IPS-NIHi11 (cell line): ENCODE measurements around the gene TRANK1.

Experiments used
- DNase-seq: peaks from one replicate; pipeline ENCODE4 v3.0.0; 2012; ENCODE audit warnings: mixed read lengths, low spot score

The TRANK1 gene

GRCh38 chr3:36843065-36844051, 101.5 kb downstream of the TRANK1 start:
- DNase-seq: peak; percentile 70

DNA sequence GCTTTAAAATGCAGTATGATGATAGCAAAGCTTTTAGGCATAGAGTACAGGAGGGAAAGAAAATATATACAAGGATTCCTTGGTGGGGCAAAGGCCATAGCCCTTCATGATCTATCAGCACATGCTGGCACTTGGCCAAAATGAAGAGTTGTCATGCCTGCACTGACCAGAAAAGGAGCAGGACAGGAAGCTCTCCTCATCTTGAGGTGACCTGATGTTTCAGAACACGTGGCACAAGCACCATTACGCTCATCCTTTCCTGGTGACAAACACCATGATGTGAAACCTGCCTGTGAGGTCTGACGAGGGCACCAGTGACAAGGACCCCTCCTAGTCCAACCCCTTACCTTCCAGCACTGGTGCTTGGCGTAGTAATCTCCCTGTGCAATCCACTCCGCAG, 102.6 kb downstream of the TRANK1 start:
- no peak for DNase-seq

- DNase-seq: no peak
These were observed 104.4 kb downstream of the TRANK1 start for GRCh38 chr3:36840453-36840921.

DNA sequence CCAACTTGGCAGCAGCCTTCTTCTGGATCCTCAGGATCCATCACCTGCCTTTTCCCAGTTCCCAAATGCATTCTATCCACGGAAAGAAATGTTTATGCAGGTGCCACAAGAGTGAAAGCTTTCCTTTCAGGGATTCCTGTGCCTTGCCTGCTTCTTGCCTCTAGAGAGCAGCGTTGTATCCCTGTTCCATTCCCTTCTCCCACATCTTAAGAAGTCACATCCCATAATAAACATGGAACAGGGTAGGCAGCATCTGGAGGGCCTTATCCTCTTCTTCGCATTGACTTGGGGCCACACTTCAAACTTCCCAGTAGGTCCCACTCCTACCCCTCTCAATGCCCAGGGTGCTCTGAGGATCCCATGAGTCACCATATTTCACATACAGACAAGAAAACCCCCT, 107.8 kb downstream of the TRANK1 start:
- DNase-seq: peak; percentile 53

DNA sequence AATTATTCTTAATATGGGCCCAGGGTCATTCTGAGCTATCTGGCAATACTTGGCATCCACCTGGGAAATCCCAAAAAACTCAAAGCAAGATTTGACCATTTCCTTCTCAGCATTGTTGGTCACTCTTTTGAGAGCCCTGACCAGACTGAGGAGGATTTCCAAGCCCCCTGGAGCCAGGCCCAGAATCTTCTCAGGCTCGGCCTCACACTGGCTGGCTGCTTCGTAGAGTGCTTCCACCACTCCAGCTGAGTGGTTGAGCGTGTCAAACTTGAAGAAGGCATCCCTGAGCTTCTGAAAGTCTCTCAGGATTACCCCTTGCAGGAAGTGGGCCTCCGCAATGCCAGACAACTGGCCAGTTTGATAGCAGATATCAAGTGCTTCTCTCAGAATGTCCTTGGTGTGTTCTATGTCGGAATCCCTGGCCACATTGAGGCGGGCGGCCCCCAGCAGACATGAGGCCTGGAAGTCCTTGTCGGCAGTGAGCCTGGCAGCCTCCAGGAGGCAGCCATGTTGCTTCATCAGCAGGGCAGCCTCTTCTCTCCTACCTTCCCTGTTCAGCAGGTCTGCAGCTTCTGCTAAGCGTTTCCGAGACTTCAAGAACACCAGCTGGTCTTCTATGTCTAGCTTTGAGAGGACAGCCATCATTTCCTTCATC, 111.6 kb downstream of the TRANK1 start:
- no peak for DNase-seq

GRCh38 chr3:36832406-36832805, 112.4 kb downstream of the TRANK1 start:
- no peak for DNase-seq

DNA sequence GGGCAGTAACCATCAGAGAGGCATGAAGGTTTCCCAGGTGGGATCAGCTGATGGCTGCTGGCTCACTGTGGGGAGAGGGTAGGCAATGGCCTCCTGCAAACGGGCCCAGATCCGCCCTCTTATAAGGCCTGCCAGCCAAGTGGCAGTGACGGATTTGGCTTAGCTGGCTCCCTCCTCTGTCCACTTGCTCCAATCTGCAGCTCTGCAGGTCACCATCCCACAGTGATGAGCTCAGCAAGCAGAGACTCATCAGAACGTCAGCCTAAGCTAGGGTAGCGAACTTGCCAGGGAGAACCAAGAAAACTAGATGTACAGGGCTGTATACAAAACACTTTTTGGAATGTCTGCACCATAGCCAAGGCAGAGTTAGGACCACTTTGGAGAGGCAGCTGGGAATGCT, 117.7 kb downstream of the TRANK1 start:
- DNase-seq: no peak

DNA sequence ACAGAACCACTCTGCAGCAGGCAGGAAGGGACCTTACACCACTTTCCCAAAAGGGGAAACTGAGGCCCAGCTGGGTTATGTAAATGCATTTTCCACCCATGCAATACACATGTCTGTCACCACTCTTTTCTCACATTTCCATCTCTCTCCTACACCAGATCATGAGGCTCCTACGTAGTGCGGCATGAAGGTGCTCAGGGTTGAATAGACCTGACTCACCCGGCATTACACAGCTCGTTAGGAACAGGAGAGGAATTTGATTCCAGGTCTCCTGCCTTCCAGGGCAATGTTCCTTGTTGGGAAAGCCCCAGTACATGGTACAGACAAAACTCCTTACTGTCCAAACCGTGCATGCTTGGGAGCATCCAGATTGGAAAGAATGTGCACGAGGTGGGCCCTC, 118.6 kb downstream of the TRANK1 start:
- no peak for DNase-seq

DNA sequence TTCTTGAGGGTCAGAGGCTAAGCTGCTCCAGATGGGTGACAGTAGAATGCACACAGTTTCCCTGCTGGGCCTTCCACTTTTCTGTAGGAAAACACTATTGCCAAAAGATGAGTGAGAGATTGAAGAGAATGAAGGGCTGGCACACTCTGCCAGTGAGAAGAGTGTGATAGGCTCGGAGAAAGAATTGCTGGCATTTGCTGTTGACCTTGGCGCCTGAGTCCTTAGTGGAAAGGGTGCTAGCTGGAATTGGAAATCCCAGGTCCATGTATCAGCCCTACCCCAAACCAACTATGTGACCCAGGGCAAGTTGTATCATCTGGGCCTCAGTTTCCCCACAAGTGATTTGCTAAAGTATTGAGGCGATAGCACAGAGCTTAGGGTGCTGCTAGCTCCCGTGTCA, 120.4 kb downstream of the TRANK1 start:
- no peak for DNase-seq

DNA sequence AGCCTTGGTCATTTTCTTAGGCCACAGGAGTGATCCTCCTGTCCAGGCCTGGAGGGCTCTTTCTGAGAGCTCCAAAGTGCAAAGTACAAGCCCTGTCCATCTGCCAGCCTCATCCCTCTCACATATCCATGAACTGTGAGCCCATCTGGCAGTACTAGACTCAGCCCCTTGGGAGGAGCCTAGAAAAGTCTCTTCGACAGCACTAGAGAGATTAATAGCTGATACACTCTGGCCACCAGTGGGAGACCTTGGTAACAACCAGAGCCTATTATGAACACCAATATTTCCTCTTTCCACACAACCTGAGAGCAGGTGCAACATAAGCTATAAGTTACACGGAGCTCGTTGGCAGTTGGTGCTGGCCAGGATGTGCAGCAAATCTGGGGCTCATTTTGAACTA, 121.0 kb downstream of the TRANK1 start:
- DNase-seq: no peak

- DNase-seq: no peak
These were observed 124.8 kb downstream of the TRANK1 start for GRCh38 chr3:36820083-36820482.

DNA sequence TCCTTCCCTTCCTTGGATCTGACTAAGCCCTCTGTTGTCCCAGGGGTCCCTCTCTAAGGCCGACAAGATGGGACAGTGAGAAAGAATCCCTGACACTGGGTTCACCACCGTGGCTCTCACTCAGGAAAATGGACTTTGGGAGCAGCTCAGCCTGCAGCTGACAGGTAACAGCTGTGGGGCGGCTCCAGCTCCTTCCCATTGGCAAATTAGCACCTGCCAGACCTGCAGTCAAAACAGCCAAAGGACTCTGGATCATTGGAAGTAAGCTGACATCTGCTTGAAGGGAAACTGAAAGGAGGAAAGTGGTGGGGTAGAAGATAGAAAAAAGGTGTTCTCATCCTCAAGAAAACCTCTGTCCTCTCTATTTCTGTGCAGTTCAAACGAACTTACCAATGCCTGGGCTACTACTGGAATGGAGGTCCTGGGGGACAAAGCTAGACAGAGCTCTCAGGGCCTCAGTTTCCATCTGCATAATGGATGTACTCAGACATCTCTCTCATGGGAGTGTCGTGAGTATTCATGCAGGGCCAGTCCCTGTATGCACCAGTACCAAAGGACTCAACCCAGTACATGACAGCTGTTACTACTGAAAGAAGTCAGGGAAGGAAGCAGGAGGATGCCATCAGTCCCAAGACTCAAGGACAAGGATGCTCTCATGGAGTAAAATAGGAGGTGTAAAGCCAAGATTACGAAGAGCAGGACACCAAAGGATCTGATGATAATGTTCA, 126.9 kb downstream of the TRANK1 start:
- no peak for DNase-seq

DNA sequence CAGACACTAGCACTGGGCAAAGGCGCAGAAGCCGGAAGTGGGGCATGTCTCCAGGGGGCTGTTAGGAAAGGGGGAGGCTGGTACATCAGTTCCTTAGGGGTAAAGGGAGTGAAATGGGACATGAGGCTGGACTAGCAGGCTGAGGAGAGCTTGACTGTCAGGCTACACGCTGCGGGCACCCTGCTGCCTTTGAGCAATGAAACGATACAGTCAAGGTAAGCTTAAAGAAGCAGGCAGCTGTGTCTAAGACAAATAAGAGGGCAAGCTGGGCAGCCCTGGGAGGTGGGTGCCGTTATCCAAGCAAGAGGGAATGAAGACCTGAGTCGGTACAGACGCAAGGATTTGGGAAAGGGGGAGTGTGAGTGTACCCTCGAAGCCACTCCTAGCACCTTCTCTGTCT, 129.5 kb downstream of the TRANK1 start:
- no peak for DNase-seq

- DNase-seq: peak; percentile 19
These were observed 130.1 kb downstream of the TRANK1 start for GRCh38 chr3:36814776-36815175.

DNA sequence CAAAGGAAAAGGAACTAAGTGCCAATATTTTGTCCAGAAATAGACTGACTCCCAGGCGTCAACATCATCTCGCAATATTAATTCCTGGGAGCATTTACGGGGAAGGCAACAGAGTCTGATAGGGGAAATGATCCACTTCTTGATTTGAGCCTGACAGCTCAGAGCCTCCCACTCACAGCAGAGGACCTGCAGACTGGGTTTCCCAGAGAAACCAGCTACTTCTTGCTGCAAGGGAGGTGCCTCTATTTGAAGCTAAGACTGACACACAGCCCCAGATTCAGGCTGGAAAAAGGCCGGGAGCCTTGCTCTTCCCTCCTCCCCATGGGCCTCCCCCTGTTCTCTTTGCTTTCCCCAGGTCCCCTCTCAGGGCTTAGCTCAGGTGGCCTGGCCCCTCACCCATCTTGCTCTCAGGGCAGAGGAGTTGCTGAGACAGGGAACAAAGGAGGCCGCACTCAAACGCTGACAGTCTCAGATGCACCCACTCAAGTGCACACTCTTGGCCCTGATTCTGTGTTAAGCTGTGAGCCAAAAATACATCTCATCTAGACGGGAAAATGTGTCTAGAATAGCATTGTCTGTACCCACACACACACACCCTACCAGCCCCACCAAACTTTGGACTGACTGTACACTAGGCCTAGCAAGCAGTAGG, 130.7 kb downstream of the TRANK1 start:
- no peak for DNase-seq

GRCh38 chr3:36813305-36813704, 131.5 kb downstream of the TRANK1 start:
- DNase-seq: no peak

GRCh38 chr3:36812240-36812639, 132.6 kb downstream of the TRANK1 start:
- no peak for DNase-seq

- no peak for DNase-seq
These were observed 133.1 kb downstream of the TRANK1 start for GRCh38 chr3:36811768-36812167.

DNA sequence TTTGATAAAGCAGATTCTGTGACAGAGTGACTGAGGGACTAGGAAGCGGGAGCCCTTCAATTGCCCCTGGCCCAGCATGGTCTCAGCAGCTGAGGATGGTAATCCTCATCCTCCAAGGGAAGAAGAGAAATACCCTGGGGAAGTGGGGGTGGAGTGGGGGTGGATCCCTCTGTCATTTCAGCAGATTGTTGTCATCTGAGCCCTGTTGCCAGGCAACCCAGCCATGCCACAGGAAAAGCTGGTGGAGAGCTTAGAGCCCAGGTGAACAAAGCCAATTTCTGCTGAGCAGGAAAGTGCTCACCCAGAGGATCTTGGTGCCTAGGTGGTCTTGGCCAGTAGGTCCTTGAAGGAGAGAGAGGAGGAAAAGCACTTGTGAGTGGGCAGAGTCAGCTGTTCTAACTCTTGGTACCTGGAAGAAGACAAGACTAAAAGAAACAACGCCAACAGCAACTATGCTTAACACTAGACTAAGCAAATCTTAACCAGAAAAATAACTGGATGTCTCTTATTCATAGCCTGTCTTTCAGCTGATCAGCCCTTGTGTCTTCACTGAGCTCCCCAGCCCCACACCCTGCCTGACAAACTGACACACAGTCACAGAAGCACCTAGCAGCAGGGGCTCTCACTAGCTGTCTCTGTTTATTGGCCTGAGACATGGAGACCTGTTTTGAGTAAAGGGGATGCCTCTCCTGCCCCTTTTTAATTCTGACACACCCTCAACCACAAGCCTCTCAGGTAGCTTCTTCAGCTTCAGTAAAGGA, 140.4 kb downstream of the TRANK1 start:
- peak; percentile 27 for DNase-seq

GRCh38 chr3:36803091-36803791, 141.6 kb downstream of the TRANK1 start:
- DNase-seq: no peak
